Activated CD4-positive, alpha-beta memory T cell treated with anti-CD3 and anti-CD28 coated beads, Interleukin-2, amount 10 ng/mL, durations not matched to agents 7 days and 5 days (primary cell): Measurements from ENCODE around the gene SUPV3L1. TPM values are rescaled to one million over a fixed set of nuclear protein-coding genes. Genes with fewer than 3 reads are reported as not detected.

Source experiments
- CTCF ChIA-PET: fragments of 350-600 bp; sonication (Branson Sonifier 250); formaldehyde crosslinking; loops from one replicate; lab custom pipeline; 2021; ENCODE audit warnings: antibody characterized with exemption, inconsistent platforms; lab: Charles Lee
- POLR2A ChIA-PET: fragments of 350-600 bp; sonication (Branson Sonifier 250); formaldehyde crosslinking; loops from one replicate; lab custom pipeline; 2021; ENCODE audit warnings: antibody characterized with exemption; lab: Charles Lee
- DNase-seq: peaks from one replicate; pipeline ENCODE4 v3.0.0-alpha.2; 2020
- H3K27ac Mint-ChIP-seq: one replicate; pipeline ENCODE4 v1.8.0; 2021; ENCODE audit warnings: mild to moderate bottlenecking, mixed read lengths
- H3K27me3 Mint-ChIP-seq: one replicate; pipeline ENCODE4 v1.8.0; 2021; ENCODE audit warnings: mixed read lengths
- H3K36me3 Mint-ChIP-seq: one replicate; pipeline ENCODE4 v1.8.0; 2021; ENCODE audit warnings: low read depth, mixed read lengths
- H3K4me1 Mint-ChIP-seq: one replicate; pipeline ENCODE4 v1.8.0; 2021; ENCODE audit warnings: mixed read lengths
- H3K4me3 Mint-ChIP-seq: one replicate; pipeline ENCODE4 v1.8.0; 2021; ENCODE audit warnings: mild to moderate bottlenecking, mixed read lengths
- H3K9me3 Mint-ChIP-seq: one replicate; pipeline ENCODE4 v1.8.0; 2021; ENCODE audit warnings: mixed read lengths
- total RNA-seq, 2 experiments: library from RNA; stranded (reverse); gene quantifications; one replicate each; pipeline ENCODE4 v1.2.3, GENCODE V29; 2021

SUPV3L1 gene
- total RNA-seq, 2 experiments from 2014 or later = 34.6 to 39.1 TPM

DNA sequence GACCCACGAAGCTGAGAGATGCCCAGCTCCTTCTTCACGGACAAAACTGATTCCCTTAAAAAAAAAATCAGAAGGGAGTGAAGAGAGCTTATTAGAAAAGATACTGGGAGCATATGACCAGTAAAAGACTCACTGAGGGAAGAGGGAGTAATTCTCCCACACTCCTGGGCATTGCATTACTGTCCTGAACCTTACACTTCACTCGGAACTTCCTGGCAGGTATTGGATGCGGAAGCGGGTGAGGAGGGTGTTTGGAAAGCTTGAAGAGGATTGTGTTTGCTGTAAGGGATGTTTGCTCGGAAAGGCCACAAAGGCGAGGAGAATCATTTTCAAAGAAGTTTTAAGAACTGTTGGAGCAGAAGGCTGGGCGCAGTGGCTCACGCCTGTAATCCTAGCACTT lies 40.5 kb downstream of the SUPV3L1 start:
- Mint-ChIP-seq H3K4me1 (peaks cover 67% of the 10 kb centered on the region), H3K27ac (peak overlapping the region; percentile 50), H3K9me3 (no peaks in the 10 kb centered on the region), H3K4me3 (no peak overlapping the region), H3K36me3 (no peaks in the 10 kb centered on the region), H3K27me3 (no peaks in the 10 kb centered on the region)
- ChIA-PET POLR2A (interaction anchor here (1.1 to 1.2 kb wide), 2 partner anchors 20 to 40 kb away, joined by 4 to 5 read pairs; partner anchors contain the start of gene SUPV3L1), CTCF (interaction anchor here (0.8 to 1.6 kb wide), 2 partner anchors 9 to 14 kb away, joined by 3 to 8 read pairs; no protein-coding TSS in a partner anchor)
- no peak for DNase-seq

DNA sequence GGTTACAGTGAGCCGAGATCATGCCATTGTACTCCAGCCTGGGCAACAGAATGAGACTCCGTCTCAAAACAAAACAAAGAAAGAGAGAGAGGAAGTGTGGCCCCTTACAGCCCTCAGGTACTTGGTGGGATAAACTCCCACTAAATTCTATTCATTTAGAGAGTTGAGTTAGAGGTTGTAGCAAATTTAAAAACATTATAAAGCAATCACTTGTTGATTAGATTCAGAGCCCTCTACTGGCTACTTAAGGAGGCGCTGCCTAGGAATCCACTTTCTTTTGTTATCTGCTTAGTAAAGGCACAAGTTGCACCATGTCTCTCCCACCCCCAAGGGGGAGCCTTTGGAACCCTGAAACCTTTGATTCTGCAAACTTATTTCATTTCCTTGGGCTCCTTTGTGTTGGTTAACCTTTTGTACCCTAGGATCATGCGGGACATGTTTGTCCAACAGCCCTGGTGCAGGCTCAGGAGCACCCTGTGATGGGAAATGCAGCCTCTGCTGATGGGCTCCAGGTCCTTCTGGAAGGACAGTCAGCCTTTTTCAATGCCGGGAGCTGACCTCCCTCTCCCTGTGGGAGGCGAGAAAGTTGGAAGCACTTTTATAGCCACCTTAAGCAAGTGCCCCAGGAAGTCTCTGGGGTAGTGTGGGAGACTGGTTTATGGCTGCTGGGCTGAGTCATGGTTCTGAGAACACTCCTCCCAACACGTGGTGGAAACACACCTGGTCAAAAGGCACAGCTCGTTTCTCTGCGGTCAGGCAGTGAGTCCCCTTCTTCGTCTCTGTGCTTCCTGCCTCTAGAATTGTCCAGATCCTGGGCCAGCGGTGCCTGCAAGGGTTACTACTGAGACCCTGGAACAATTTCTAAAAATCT lies 42.4 kb downstream of the SUPV3L1 start:
- peak; percentile 90 for DNase-seq
- CTCF ChIA-PET = interaction anchor here (0.6 to 1.8 kb wide), 6 partner anchors 9 to 185 kb away, joined by 3 to 20 read pairs (median 4); no protein-coding TSS in a partner anchor
- H3K36me3 Mint-ChIP-seq = no peaks in the 10 kb centered on the region
- peaks cover 67% of the 10 kb centered on the region for H3K4me1 Mint-ChIP-seq
- H3K27me3 Mint-ChIP-seq = no peaks in the 10 kb centered on the region
- no peaks in the 10 kb centered on the region for H3K9me3 Mint-ChIP-seq
- peak overlapping the region; percentile 58 for H3K4me3 Mint-ChIP-seq
- POLR2A ChIA-PET = interaction anchor here (0.6 to 1.7 kb wide), 14 partner anchors 9 to 266 kb away, joined by 3 to 12 read pairs (median 3); partner anchors contain the start of genes DDX21 and SUPV3L1
- H3K27ac Mint-ChIP-seq = peak overlapping the region; percentile 88

GRCh38 chr10:69223028-69223342 lies 43.0 kb downstream of the SUPV3L1 start:
- CTCF ChIA-PET = interaction anchor here (0.7 to 1.8 kb wide), 5 partner anchors 8 to 185 kb away, joined by 3 to 20 read pairs (median 5); no protein-coding TSS in a partner anchor
- no peaks in the 10 kb centered on the region for H3K27me3 Mint-ChIP-seq
- no peaks in the 10 kb centered on the region for H3K36me3 Mint-ChIP-seq
- H3K4me1 Mint-ChIP-seq = peaks cover 70% of the 10 kb centered on the region
- peak overlapping the region; percentile 88 for H3K27ac Mint-ChIP-seq
- POLR2A ChIA-PET = interaction anchor here (0.6 to 1.7 kb wide), 14 partner anchors 9 to 267 kb away, joined by 3 to 12 read pairs (median 3); partner anchors contain the start of genes DDX21 and SUPV3L1
- DNase-seq = no peak
- peak overlapping the region; percentile 58 for H3K4me3 Mint-ChIP-seq
- H3K9me3 Mint-ChIP-seq = no peaks in the 10 kb centered on the region

- Mint-ChIP-seq H3K4me1 (peaks cover 85% of the 10 kb centered on the region), H3K27ac (peak overlapping the region; percentile 86), H3K9me3 (no peaks in the 10 kb centered on the region), H3K27me3 (no peaks in the 10 kb centered on the region), H3K36me3 (no peaks in the 10 kb centered on the region), H3K4me3 (no peak overlapping the region)
- ChIA-PET CTCF (interaction anchor here (1.1 kb wide), 1 partner anchor 21 kb away, joined by 3 read pairs; no protein-coding TSS in a partner anchor), POLR2A (interaction anchor here (0.6 to 3.5 kb wide), 7 partner anchors 10 to 269 kb away, joined by 3 to 34 read pairs (median 8); partner anchors contain the start of genes DDX21 and SUPV3L1)
- no peak for DNase-seq
Measured at GRCh38 chr10:69224862-69225657, 45.0 kb downstream of the SUPV3L1 start.

DNA sequence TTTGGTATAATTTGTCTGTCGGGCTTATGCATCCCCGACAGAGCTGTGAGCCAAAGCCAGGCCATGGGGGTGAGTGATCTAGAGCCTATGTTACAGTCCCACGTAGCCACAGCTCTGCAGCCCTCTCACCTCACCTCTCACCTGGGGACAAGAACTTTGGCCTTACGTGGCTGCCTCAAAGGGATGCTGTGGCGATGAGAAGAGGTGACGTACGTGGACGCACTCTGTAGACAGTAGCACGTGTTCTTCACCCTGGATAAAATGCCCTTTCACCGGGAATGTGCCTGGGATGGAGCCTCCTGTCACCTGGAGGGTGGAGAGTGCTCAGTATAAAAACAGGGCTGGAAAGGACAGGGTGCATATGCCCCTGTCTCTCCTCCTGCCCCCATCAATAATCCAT lies 45.6 kb downstream of the SUPV3L1 start:
- ChIA-PET CTCF (interaction anchor here (0.8 to 1.1 kb wide), 2 partner anchors 22 to 45 kb away, joined by 3 to 4 read pairs; partner anchors contain the start of gene SUPV3L1), POLR2A (interaction anchor here (0.6 to 3.5 kb wide), 8 partner anchors 11 to 270 kb away, joined by 3 to 34 read pairs (median 6); partner anchors contain the start of genes DDX21 and SUPV3L1)
- Mint-ChIP-seq H3K4me3 (no peak overlapping the region), H3K9me3 (no peaks in the 10 kb centered on the region), H3K36me3 (no peaks in the 10 kb centered on the region), H3K27me3 (no peaks in the 10 kb centered on the region), H3K27ac (peak overlapping the region; percentile 86), H3K4me1 (peaks cover 85% of the 10 kb centered on the region)
- no peak for DNase-seq

DNA sequence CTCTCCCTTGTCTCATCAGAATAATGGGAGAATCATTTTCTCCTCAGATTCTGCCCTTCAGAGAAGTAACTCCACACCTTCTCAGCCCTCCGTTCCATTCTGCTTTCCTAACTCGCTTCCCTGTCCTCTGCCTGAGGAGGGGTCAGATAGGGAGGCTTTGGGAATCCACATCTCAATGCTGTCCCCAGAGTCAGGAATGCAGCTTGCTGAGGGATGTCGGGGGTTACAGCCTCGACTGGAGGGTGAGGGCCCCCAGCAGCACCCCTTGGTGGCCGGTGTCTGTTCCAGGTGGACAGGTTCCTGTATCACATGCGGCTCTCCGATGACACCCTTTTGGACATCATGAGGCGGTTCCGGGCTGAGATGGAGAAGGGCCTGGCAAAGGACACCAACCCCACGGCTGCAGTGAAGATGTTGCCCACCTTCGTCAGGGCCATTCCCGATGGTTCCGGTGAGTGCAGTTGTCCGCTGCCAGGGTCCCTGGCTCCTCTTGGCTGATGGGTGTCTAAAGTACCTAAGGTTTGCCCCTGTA lies 47.0 kb downstream of the SUPV3L1 start:
- Mint-ChIP-seq H3K27ac (no peak overlapping the region), H3K9me3 (no peaks in the 10 kb centered on the region), H3K4me3 (no peak overlapping the region), H3K36me3 (no peaks in the 10 kb centered on the region), H3K4me1 (peaks cover 83% of the 10 kb centered on the region), H3K27me3 (peaks cover 3% of the 10 kb centered on the region)
- POLR2A ChIA-PET = interaction anchor here (0.6 to 3.5 kb wide), 4 partner anchors 12 to 135 kb away, joined by 3 to 34 read pairs (median 14); no protein-coding TSS in a partner anchor
- CTCF ChIA-PET = interaction anchor here (0.7 to 0.8 kb wide), 2 partner anchors 8 to 181 kb away, joined by 3 to 4 read pairs; no protein-coding TSS in a partner anchor
- DNase-seq = no peak

DNA sequence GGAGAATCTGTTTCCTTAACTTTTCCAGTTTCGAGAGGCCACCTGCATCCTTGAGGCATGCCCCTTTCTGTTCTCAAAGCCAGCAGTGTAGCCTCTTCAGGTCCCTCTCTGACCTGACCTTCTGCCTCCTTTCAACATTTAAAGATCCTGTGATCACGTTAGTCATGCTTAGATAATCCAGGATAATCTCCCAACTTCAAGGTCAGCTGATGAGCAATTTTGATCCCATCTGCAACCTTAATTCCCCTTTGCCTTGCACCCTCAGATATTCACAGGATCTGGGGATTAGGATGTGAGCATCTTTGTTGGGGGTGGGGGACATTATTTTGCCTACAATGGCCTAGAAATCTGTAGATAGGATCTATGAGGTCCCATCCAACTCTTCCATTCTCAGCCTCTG lies 48.1 kb downstream of the SUPV3L1 start:
- Mint-ChIP-seq H3K4me3 (peak overlapping the region; percentile 76), H3K27ac (peak overlapping the region; percentile 98), H3K27me3 (peaks cover 3% of the 10 kb centered on the region), H3K9me3 (no peaks in the 10 kb centered on the region), H3K4me1 (peaks cover 84% of the 10 kb centered on the region), H3K36me3 (no peaks in the 10 kb centered on the region)
- ChIA-PET CTCF (interaction anchor here (1.4 to 2.8 kb wide), 6 partner anchors 8 to 180 kb away, joined by 8 to 17 read pairs (median 12); partner anchors contain the start of gene HKDC1), POLR2A (interaction anchor here (0.9 to 3.1 kb wide), 10 partner anchors 12 to 241 kb away, joined by 3 to 48 read pairs (median 8); partner anchors contain the start of gene SUPV3L1)
- no peak for DNase-seq

GRCh38 chr10:69229616-69229916 lies 49.5 kb downstream of the SUPV3L1 start:
- H3K9me3 Mint-ChIP-seq = no peaks in the 10 kb centered on the region
- ChIA-PET CTCF (interaction anchor here (0.7 to 2.8 kb wide), 9 partner anchors 9 to 225 kb away, joined by 3 to 17 read pairs (median 10); partner anchors contain the start of gene HKDC1), POLR2A (interaction anchor here (0.8 to 3.1 kb wide), 19 partner anchors 14 to 328 kb away, joined by 3 to 48 read pairs (median 4); partner anchors contain the start of gene SUPV3L1)
- peaks cover 3% of the 10 kb centered on the region for H3K27me3 Mint-ChIP-seq
- H3K27ac Mint-ChIP-seq = peak overlapping the region; percentile 98
- DNase-seq = no peak
- no peaks in the 10 kb centered on the region for H3K36me3 Mint-ChIP-seq
- peaks cover 86% of the 10 kb centered on the region for H3K4me1 Mint-ChIP-seq
- H3K4me3 Mint-ChIP-seq = peak overlapping the region; percentile 76

- no peak for DNase-seq
- no peaks in the 10 kb centered on the region for H3K9me3 Mint-ChIP-seq
- H3K27ac Mint-ChIP-seq = peak overlapping the region; percentile 98
- peak overlapping the region; percentile 76 for H3K4me3 Mint-ChIP-seq
- ChIA-PET POLR2A (interaction anchor here (0.9 to 3.1 kb wide), 11 partner anchors 14 to 178 kb away, joined by 3 to 48 read pairs (median 6); partner anchors contain the start of gene SUPV3L1), CTCF (interaction anchor here (1.7 to 2.8 kb wide), 4 partner anchors 10 to 163 kb away, joined by 8 to 17 read pairs (median 14); partner anchors contain the start of gene HKDC1)
- H3K27me3 Mint-ChIP-seq = peaks cover 3% of the 10 kb centered on the region
- H3K4me1 Mint-ChIP-seq = peaks cover 82% of the 10 kb centered on the region
- H3K36me3 Mint-ChIP-seq = no peaks in the 10 kb centered on the region
Measured at GRCh38 chr10:69230128-69230527, 50.1 kb downstream of the SUPV3L1 start.

GRCh38 chr10:69232252-69232651 lies 52.2 kb downstream of the SUPV3L1 start:
- CTCF ChIA-PET = interaction anchor here (1.0 to 1.8 kb wide), 4 partner anchors 9 to 275 kb away, joined by 3 to 9 read pairs (median 4); no protein-coding TSS in a partner anchor

DNA sequence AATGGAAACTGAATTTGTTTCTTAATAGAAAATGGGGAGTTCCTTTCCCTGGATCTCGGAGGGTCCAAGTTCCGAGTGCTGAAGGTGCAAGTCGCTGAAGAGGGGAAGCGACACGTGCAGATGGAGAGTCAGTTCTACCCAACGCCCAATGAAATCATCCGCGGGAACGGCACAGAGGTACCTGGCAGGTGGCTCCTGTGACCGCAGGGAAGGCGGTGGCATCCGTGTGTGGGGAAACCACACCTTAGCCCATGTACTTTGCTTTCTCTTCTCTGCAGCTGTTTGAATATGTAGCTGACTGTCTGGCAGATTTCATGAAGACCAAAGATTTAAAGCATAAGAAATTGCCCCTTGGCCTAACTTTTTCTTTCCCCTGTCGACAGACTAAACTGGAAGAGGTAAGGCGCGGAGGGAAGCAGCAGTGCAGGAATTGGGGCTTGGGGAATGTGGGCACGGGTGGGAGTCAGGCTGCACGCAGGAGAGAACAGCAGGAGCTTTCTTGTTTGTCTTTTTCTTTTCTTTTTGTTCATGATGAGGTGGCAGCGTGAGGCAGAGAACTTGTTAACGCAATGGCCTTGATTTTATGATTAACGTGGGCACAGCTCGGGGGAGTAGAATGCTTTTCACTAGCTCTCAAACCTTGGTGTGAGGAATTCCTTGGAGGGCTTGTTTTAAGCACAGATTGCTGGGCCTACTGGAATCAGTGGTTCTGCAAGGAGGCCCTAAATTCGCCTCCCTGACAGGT lies 52.9 kb downstream of the SUPV3L1 start:
- H3K4me3 Mint-ChIP-seq = peak overlapping the region; percentile 65
- H3K36me3 Mint-ChIP-seq = no peaks in the 10 kb centered on the region
- peak overlapping the region; percentile 50 for H3K27ac Mint-ChIP-seq
- peak; percentile 34 for DNase-seq
- peaks cover 3% of the 10 kb centered on the region for H3K27me3 Mint-ChIP-seq
- H3K9me3 Mint-ChIP-seq = no peaks in the 10 kb centered on the region
- CTCF ChIA-PET = interaction anchor here (0.8 to 1.8 kb wide), 5 partner anchors 34 to 275 kb away, joined by 3 to 9 read pairs (median 3); no protein-coding TSS in a partner anchor
- POLR2A ChIA-PET = interaction anchor here (0.7 to 2.1 kb wide), 4 partner anchors 17 to 108 kb away, joined by 3 to 6 read pairs (median 6); no protein-coding TSS in a partner anchor
- peaks cover 70% of the 10 kb centered on the region for H3K4me1 Mint-ChIP-seq

More at GRCh38 chr10:69232252-69232651, 52.2 kb downstream of the SUPV3L1 start:
- DNase-seq = no peak
- no peak overlapping the region for H3K4me3 Mint-ChIP-seq
- POLR2A ChIA-PET = interaction anchor here (0.8 to 2.1 kb wide), 6 partner anchors 10 to 144 kb away, joined by 3 to 6 read pairs (median 6); partner anchors contain the start of gene SRGN
- H3K27ac Mint-ChIP-seq = no peak overlapping the region
- no peaks in the 10 kb centered on the region for H3K36me3 Mint-ChIP-seq
- no peaks in the 10 kb centered on the region for H3K9me3 Mint-ChIP-seq
- H3K4me1 Mint-ChIP-seq = peaks cover 70% of the 10 kb centered on the region
- peaks cover 3% of the 10 kb centered on the region for H3K27me3 Mint-ChIP-seq
